CD4-positive, alpha-beta T cell treated with Interleukin-17A for 4 hours (primary cell): ENCODE data around the gene VEGFC.

Experiments used
- DNase-seq: peaks from one replicate; pipeline ENCODE4 v3.0.0-alpha.2; 2020; ENCODE audit warnings: mixed read lengths

VEGFC gene, protein sequence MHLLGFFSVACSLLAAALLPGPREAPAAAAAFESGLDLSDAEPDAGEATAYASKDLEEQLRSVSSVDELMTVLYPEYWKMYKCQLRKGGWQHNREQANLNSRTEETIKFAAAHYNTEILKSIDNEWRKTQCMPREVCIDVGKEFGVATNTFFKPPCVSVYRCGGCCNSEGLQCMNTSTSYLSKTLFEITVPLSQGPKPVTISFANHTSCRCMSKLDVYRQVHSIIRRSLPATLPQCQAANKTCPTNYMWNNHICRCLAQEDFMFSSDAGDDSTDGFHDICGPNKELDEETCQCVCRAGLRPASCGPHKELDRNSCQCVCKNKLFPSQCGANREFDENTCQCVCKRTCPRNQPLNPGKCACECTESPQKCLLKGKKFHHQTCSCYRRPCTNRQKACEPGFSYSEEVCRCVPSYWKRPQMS

DNA sequence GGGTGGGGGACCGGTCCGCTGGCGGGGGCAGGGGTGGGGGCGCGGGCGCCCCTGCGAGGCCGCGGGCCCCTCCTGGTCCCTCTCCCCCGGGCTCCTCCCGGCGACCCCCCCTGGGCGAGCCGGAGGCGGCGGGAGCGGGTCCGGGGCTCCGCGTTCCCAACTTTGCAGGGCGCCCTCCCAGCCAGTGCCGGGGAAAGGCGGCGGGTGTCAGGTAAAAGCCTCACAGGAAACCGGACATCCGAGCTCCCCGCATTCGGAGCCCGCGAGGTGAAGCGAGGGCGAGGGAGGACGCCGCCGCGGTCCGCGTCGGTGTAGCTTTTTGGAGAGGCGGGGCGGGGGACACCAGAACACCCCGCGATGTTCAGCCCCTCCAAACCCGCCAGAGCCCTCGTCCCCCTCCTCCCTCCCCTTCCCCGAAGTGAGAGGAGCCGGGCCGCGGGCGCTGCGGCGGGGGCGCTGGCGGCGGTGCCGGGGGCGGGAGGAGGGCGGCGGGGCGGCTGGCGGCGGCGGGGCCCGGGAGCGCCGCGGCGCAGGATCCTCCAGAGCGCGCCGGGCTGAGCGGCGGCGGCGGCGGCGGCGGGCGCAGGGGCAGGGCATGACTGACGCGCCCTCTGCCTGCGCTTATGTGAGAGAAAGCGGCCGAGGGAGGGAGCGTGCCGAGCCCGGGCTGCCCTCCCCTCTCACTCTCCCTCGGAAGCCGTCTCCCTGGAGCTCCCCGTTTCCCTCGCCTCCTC is at the start of gene VEGFC:
TSS of gene VEGFC (minus strand) at position 597 of the 734 bp plus-strand sequence. CDS start 611 bp downstream, outside the sequence.
- no peak for DNase-seq

DNA sequence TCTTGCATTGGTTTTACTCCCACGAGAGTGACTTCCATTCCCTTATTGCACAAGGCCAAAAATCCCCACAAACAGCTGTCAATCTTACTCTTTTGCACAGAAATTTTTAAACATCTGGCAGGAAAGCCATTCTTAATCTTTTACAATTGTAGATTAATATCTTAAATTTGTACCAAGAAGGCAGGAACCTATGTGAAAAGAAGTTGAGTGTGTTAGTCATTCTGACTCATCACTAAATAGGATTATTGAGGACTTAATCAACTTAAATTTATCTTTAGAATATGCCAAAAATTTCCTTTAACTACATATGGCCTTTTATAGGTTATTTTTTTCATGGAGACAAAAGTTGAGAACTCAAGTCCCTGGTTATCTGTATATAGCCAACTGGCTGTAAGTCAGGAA is 49.0 kb upstream of the VEGFC start:
- DNase-seq, result no peak

DNA sequence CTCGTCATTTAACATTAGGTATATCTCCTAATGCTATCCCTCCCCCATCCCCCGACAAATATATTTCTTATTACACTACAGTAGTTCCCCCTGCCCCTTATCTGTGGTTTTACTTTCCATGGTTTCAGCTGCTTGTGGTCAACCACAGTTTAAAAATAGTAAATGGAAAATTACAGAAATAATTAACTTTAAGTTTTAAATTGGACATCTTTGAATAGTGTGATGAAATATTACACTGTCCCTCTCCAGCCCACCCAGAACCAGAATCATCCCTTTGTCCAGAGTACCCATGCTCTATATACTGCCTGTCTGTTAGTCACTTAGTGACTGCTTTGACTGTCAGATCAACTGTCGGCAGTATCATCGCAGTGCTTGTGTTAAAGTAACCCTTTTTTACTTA is 47.4 kb upstream of the VEGFC start:
- no peak for DNase-seq

DNA sequence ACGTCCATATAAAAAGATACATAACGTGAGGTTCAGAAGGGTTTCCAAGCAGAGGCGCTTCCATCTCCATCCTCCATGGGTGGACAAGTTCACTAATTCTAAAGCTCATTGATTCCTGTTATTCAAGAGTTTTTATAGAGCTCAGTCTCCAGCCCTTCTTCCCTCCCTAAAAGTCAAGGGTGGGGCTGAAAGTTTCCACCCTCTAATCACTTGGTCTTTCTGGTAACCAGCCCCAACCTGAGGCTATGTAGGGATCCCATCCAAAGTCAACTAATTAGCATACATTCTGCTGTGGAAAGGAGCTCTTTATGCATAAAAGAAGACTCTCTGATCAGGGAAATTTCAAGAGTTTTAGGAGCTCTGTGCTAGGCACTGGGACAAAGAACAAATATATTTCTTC is 46.9 kb upstream of the VEGFC start:
- no peak for DNase-seq

DNA sequence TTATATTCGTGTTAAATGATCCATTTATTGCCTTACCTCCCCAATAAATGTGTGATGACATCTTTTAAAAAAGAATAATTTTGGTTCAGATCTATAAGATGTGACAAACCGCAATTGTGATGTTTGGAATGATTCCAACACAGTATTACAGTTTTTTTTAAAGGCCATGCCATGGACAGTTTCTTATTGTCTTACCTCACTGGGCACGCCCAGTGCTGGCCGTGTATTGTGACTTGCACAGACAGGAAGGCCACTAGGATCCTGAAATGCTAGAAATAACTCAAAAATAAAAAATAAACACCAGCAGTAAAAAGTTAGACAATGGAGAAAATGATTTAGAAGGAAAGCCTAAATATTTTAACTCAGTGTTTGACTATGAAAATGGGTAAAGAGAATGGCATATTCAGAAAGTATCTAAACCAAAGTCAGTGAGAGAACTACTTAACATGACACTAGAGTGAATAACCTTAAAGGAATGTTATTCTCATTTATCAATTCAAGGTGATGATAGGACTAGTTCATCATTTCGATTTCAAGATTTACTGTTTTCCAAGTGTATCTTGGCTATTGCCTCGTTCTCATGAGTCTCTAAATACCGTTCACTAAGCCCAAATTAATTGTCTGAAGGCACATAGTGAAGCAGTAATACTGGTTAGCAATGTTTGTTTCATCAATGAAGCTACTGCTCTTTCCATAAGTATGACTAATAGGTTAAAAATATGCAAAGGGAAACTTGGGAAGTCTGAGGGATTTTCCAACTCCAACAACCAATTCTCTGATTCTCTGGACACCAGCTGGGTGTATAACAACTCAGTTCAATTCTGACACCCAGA is 46.1 kb upstream of the VEGFC start:
- no peak for DNase-seq

DNA sequence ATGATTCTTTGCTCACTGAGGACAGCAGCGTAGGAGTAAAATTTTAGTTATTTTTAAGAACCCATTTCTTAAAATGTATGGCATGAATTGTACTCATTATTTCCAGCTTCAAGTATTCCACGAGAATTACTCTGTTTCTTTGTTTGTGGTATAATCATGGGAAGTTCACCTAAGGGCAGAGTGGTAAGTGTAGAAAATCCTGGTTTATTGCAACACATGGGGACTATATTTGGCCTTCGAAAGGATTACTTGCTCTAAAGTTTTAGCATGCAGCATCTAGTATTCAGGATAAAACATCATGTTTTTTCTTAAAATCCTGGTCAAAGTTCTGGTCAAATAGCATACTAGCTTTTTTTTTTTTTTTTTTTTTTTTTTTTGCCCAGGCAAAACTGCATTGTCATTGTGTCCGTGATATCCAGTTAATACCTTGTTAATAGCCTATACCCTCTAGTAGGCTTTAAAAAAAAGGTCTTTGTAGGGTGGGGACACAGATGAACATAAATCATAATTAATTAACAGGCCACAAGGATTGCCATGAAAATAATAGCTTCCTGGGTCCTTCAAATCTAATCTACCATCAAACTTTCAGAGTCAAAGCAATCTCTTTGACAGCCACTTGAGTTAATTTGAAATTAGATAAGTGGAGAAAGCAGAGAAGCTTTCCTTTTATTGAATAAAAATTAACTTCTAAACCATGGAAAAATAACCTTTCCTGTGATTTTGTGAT is 44.6 kb upstream of the VEGFC start:
- no peak for DNase-seq

DNA sequence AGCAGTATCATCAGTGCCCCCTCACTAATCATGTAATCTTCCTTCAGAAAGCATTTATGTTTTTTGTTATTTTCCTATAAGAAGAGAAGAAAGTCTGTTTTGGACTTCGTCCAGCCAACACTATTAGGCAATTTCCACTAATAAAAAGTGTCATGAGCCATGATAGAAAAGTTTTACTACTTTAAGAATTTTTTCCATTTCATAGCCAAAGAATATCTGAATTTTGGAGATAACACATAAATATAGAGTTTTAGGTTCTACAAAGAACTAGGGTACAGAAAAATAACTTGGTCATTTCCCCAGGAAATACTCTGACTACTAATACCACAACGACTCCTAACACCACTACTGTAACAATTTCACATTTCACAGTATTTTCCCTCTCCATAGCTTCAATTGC is 41.8 kb upstream of the VEGFC start:
- no peak for DNase-seq

DNA sequence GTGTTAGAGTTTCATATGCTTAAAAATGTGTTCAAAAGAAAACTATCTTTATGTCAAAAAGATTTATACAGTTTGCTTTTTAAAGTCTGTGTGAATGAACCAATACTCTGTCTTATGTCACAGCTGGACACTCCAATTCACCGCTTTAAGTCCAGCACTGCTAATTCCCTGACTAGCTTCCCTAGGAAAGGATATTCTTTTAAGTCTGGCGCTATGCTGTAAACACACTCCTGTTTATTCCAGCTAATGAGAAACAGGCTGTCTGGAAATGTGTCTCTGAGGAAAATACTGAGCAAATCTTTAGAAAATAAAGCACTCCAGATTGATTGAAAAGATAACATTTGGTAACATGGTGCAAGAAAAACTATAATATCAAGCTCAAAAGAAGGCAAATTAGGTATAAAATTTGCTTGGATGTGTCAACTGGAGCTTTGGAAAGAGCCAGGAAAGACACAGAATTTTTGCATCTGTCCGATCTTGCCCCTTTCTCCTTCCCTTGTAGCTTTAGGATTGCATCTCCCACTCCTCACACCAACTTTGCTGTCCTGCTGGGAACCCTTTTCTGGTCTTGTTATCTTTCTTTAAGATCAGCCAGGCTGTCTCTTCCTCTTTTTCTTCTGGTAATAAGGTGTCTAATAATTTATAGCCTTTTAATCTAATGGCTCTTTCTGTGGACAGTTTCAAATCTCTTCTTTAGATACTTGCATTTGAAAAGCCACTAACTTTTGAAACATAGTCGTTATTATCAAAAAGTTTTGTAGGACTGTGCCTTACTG is 40.9 kb upstream of the VEGFC start:
- no peak for DNase-seq

DNA sequence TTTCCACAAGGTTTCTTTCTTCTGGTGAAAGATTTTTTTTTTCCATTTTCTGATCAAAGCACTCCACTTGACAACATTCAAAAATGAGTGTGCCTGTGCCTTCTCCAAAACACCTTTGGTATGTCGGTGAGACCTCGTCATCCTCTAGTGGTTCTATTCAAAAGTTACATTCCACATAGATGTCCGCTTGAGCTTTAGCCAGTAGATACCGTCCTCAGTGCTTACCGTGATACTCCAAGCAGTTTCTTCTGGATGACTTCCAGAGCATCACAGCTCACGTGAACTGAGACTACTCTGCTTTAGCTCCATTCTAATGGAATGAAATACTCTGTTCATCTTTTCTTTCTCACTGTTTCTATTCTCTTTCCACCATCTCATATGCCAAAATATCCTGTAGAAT is 38.2 kb upstream of the VEGFC start:
- DNase-seq, result no peak

DNA sequence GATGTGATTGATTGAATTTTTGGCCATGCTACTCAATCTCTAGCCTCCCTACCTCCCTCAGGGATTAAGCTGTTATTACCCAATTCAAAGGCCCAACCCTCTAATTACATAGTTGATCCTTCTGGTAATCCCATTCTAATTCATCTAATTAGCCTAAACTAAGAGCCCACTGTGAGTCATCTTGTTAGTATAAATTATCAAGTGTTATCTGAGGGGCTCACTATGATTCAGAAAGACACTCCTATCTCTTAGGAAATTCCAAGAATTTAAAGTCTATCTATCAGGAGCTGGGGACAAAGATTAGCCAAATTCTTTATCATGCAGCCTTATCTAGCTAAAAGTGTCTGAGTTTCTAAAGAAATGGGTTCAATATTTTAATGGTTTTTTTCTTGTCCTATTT is 32.9 kb upstream of the VEGFC start:
- no peak for DNase-seq

DNA sequence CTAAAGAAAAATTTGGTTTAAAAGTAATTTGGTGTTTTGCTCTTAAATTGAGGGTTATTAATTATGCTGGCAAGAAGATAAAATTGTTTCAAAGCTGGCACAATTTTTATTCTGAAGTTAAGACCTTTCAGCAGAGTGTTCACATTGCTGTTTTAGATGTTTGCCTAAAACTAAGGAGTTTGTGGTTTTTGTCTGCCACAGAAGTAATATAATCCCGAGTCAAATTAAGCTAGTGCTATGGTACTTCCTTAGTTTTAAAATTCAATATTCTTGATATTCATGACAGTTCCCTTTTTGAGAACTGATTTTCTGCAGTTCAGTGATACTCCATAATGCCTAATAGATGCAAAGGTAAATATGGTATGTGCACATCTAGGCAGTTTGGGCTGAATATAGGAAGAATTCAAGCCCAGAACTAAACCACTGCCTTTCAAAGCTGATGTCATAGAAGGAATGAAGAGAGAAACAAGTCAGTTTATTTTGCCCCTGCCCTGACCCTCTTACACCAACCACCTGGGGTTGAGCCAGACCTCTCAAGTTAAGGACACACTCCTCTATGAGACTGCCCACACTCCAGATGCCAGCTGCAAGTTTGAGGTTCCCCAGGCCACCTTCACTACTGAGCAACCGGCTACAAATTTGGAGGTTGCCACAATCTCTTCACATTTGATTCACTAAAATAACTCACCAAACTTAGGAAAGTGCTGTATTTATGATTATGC is 32.1 kb upstream of the VEGFC start:
- DNase-seq, result no peak

DNA sequence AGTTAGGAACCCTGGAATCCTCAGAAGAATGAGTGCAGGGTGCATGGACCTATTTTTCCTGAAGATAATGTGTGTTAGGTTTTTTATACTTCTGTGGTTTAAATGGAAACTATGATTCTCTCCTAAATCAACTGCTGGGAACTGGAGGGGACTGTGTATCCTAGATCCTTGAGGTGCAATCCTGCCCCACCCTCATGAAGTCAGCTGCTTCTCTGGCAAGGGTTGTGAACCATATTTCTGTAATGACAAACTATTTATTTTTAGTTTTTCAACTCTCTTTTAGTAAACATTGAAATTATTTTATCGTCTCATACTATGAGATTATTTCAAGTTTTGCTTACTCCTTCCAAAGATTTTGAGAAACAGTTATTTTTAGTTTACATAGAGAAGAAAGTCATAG is 25.8 kb upstream of the VEGFC start:
- DNase-seq, result no peak

DNA sequence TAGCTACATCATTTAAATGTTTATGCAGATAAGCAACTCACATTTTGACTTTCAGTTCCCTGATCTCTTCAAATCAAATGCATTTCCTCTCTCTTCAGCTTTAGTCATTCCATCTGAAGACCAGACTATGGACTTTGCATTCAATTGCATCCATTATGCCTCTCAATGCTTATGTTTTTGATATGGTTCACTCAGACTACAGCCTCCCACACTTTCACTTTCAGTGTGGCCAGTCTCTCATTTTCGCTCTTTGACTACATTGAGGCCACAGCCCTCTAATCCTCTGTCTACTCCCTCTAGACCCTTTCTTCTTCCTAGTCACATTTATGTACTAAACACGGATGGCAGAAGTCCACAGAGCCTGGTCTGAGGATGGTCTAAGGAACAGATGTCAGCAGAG is 24.5 kb upstream of the VEGFC start:
- no peak for DNase-seq

DNA sequence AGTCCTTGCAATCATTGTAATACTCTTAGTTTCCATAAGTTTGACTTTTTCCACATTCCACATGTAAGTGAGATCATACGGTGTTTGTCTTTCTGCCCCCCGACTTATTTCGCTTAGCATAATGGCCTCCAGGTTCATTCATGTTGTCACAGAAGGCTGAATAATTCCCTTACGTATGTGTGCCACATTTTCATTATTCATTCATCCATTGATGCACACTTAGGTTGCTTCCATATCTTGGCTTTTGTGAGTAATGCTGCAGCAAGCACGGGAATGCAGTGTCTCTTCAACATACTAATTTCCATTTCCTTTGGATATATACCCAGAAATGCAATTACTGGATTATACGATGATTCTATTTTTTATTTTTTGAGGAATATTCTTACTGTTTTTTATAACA is 22.0 kb upstream of the VEGFC start:
- DNase-seq, result no peak

DNA sequence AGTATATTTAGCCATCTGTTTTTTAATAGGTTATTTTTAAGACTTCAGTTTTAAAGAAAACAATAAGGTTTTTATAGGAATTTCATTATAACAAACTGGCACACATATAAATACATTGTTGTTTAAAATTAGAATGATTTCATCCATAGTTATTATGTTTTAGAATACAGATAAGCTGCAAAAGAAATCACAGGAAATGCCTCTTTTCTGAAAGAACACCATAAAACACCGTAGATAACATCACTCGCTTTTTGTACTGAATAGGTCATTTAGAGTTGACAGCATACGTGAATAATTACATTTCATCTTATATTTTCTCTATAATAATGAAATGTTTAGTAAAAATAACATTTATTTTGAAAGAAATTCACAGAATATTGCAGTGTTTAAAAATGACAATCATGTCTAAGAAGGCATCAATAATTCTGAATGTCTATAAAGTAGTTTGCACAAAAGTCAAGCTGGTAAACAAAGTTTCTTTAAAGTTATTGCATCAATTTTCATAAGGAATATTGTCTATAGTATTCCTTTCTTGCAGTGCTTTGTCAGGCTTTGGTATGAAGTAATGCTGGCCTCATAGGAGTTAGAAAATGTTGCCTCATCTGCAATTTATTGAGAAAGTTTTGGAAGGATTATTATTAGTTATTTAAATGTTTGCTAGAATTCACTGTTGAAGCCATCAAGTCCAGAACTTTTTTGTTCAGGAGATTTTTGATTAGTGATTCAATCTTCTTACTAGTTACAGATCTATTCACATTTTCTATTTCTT is 17.9 kb upstream of the VEGFC start:
- DNase-seq, result no peak

DNA sequence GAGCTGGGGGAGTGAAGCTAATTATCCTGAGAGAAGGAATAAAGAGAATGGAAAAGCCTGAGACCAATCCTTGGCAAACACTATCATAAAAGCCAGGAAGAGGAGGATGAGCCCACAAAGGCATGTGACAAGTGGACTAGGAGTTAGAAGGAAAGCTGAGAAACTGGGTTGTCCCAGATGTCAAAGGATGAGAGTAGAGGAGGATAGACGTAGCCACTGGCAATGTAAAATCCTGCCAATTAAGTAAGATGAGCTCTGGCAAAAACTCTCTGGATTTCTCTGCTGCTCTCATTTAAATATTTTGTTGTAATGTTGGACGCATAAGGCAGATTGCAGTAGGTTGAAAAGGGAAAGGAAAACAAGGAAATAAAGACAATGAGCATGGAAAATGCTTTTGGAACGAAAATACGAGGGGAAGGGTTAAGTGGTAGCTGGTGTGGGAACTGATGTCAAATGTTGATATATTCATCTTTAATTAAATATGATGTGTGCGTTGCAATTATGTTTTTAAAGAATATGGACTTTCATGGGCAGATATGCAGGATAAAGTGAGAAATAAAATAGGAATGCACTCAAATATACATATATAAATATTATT is 14.2 kb upstream of the VEGFC start:
- DNase-seq, result no peak

DNA sequence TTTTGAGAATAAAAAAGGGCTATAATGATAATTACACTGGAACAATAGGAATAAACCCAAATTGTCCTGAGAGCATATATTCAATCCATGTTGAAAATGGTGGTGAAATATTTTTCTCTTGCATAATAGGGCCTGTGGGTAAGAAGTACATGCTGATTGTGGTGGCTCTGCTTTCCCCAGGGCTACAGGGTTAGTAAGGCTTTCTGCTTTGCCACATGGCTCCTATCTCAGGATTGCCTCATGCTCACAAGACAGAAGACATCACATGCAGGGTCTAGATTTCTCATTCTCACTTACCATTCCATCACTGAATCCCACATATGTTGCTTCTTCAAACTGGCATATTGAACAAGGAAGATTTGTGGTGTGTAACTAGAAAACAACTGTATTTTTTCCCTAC is 12.4 kb upstream of the VEGFC start:
- no peak for DNase-seq

DNA sequence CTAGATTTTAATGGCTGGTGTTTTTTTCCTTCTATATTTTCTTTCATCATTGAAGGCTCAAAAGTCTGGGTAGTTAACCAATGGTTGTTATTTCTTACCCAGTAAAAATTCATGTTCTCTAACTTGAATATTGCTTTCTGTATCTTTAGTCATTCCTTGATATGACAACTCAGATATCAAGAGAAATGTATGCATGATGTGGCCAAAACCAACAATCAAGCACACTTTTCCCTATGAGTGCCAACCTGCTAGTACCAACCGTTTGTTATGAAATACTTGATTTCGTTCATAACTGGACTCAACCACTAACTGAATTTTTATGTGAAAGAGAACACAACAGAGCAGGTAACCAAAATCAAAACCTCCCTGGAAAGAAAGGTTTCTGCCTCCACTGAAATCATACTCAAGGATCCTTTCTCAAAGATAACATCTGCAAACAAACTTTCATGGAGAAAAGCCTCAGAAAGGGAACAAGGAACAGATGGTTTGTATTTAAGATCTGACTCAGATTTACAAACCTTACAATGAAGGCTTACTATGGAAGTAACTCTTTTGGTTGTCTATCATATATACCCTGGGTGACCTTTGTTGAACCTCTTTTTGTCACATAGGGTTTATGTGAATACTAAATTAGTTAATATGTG is 8.3 kb upstream of the VEGFC start:
- no peak for DNase-seq

DNA sequence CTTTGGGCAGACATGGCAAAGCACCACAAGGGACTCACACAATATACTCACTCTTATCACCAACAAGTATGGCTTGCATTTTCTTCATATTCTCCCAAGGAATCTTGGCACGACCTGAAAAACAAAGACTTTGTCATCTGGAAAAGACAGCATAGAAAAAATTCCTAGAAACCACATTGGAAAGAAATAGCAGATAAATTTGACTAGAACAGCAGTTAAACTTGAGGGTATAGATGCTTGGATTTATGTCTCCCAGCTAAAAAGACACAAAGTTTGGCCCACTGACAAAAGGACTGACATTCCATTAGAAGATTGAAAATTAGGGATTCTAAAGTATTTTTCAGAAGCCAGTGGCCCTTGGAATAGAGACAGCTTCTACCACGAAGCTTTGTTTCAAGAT is 6.9 kb upstream of the VEGFC start:
- no peak for DNase-seq

DNA sequence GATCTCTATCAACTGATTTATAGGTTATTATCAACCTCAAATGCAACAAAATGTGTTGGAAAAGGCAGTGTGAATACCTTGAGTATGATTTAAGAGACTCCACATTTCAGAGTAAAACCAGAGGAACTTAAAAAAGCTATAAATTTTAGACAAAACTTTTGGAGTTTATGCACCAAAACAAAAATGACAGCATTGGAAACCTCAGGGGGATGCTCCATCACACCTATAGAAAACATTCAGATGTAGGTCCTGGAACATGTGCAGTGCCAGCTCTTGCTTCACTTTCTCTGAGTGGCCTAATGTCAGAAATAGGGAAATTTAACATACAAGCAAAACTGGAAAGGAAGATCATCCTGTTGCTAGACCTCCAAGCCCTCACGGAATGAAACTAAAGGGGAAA is 5.8 kb upstream of the VEGFC start:
- DNase-seq, result no peak
